HCT116 (cell line): ENCODE measurements around the gene CCDC24. TPM values are rescaled to one million over a fixed set of nuclear protein-coding genes. Genes with fewer than 3 reads are reported as not detected.

Experiments
- ATAC-seq: fragments of 200-7000 bp; cut with Tn5 transposase; 2 replicates; pipeline ENCODE4 v1.9.1; 2020; ENCODE audit warnings: mild to moderate bottlenecking, moderate library complexity
- BruUV-seq: library from RNA; stranded (reverse); fragments of 400-500 nt; replicated peaks from 2 replicates; lab custom pipeline; 2021; lab: Mats Ljungman, UMichigan
- CTCF ChIA-PET: fragments of 300-600 bp; sonication (Branson Sonifier 250); formaldehyde crosslinking; loops from one replicate; lab custom pipeline; 2021; ENCODE audit warnings: antibody characterized with exemption; lab: Charles Lee
- POLR2A ChIA-PET: fragments of 300-600, 350-600 bp; sonication (Branson Sonifier 250); formaldehyde crosslinking; loops from one replicate; lab custom pipeline; 2021; ENCODE audit warnings: antibody characterized with exemption; lab: Charles Lee
- RAD21 ChIA-PET, 2 experiments: fragments of 300-600 bp; sonication (Branson Sonifier 250); formaldehyde crosslinking; loops; one replicate each; lab custom pipeline; 2023; ENCODE audit warnings: low total read pairs in 2 of 2; ENCODE audit not compliant: uncharacterized antibody in 2 of 2, unreplicated experiment in 2 of 2, low non-redundant PET in 1 of 2; lab: Charles Lee
- DNase-seq: peaks from one replicate; pipeline ENCODE4 v3.0.0-alpha.2; 2010; ENCODE audit warnings: low read depth, low spot score
- H2AFZ ChIP-seq: fragments of 200-600 bp; shearing (Covaris generic), sonication (generic); 2 replicates; pipeline ENCODE4 v1.6.1; 2017; ENCODE audit warnings: low read depth, mixed run types, mixed read lengths, antibody characterized with exemption, low read length; ENCODE audit not compliant: poor library complexity, severe bottlenecking
- H3K27ac ChIP-seq: 2 replicates; pipeline ENCODE4 v1.5.1; 2012; ENCODE audit warnings: low read depth, low read length
- H3K27me3 ChIP-seq: fragments of 200-600 bp; sonication (generic); 2 replicates; pipeline ENCODE4 v1.6.1; 2016; ENCODE audit warnings: mixed run types, low read length, mixed read lengths; ENCODE audit not compliant: insufficient read depth
- H3K36me3 ChIP-seq, 2 experiments: fragments of 200-500 bp in 1 of 2; fragments of 200-600 bp in 1 of 2; sonication (Bioruptor generic) in 1 of 2; sonication (generic) in 1 of 2; 2 replicates each; pipeline versions ENCODE4 v1.5.1 to v1.6.1; 2014 to 2016; ENCODE audit warnings: low read length in 2 of 2, inconsistent platforms in 1 of 2, mixed read lengths in 1 of 2, mixed run types in 1 of 2; ENCODE audit not compliant: insufficient read depth in 2 of 2, control insufficient read depth in 1 of 2
- H3K4me1 ChIP-seq, 2 experiments: fragments of 200-600 bp in 1 of 2; sonication (generic) in 1 of 2; 2 replicates each; pipeline versions ENCODE4 v1.5.1 to v1.6.1; 2012 to 2017; ENCODE audit warnings: low read length in 2 of 2, inconsistent platforms in 1 of 2, mild to moderate bottlenecking in 1 of 2, mixed read lengths in 1 of 2, mixed run types in 1 of 2, moderate library complexity in 1 of 2; ENCODE audit not compliant: insufficient read depth in 2 of 2, control insufficient read depth in 1 of 2
- H3K4me2 ChIP-seq: fragments of 200-600 bp; sonication (generic); 2 replicates; pipeline ENCODE4 v1.6.1; 2017; ENCODE audit warnings: mixed run types, low read length, mixed read lengths
- H3K4me3 ChIP-seq, 2 experiments: fragments of 200-600 bp in 1 of 2; sonication (generic) in 1 of 2; replicated peaks in 1 of 2; 2 replicates each; pipeline ENCODE4 v1.5.1; 2011 to 2016; ENCODE audit warnings: low read length in 2 of 2, control low read depth in 1 of 2, low read depth in 1 of 2, mild to moderate bottlenecking in 1 of 2, mixed read lengths in 1 of 2, mixed run types in 1 of 2
- H3K79me2 ChIP-seq: fragments of 200-600 bp; sonication (generic); 2 replicates; pipeline ENCODE4 v1.6.1; 2017; ENCODE audit warnings: mild to moderate bottlenecking, mixed run types, low read length, moderate library complexity, mixed read lengths; ENCODE audit not compliant: insufficient read depth
- H3K9ac ChIP-seq: fragments of 200-600 bp; sonication (generic); 2 replicates; pipeline ENCODE4 v1.6.1; 2016; ENCODE audit warnings: low read length, mixed read lengths
- H3K9me2 ChIP-seq: fragments of 200-600 bp; sonication (generic), shearing (Covaris generic); 2 replicates; pipeline ENCODE4 v1.6.1; 2017; ENCODE audit warnings: mixed run types, mild to moderate bottlenecking, moderate library complexity; ENCODE audit not compliant: insufficient read depth
- H3K9me3 ChIP-seq, 2 experiments: fragments of 200-500 bp in 1 of 2; fragments of 200-600 bp in 1 of 2; sonication (Bioruptor generic) in 1 of 2; sonication (generic) in 1 of 2; 2 replicates each; pipeline ENCODE4 v1.6.1; 2014 to 2017; ENCODE audit warnings: low read length in 2 of 2, mixed read lengths in 2 of 2, inconsistent platforms in 1 of 2, low read depth in 1 of 2, mild to moderate bottlenecking in 1 of 2, mixed run types in 1 of 2, moderate library complexity in 1 of 2; ENCODE audit not compliant: control insufficient read depth in 1 of 2, insufficient read depth in 1 of 2
- H4K20me1 ChIP-seq: fragments of 200-600 bp; sonication (generic), shearing (Covaris generic); 2 replicates; pipeline ENCODE4 v1.6.1; 2017; ENCODE audit warnings: mixed run types, mild to moderate bottlenecking, moderate library complexity; ENCODE audit not compliant: insufficient read depth
- ATF3 ChIP-seq: IDR thresholded peaks from 2 replicates; pipeline ENCODE4 v1.6.1; 2012
- CBX3 ChIP-seq: IDR thresholded peaks from 2 replicates; pipeline ENCODE4 v1.6.1; 2012; ENCODE audit warnings: low read depth
- CEBPB ChIP-seq: IDR thresholded peaks from 2 replicates; pipeline ENCODE4 v1.6.1; 2012; ENCODE audit warnings: low read depth
- EGR1 ChIP-seq: IDR thresholded peaks from 2 replicates; pipeline ENCODE4 v1.6.1; 2012; ENCODE audit warnings: low read depth
- EZH2phosphoT487 ChIP-seq: fragments of 200-600 bp; IDR thresholded peaks from 2 replicates; pipeline ENCODE4 v1.6.1; 2018; ENCODE audit warnings: antibody characterized with exemption, borderline replicate concordance
- FOSL1 ChIP-seq: IDR thresholded peaks from 2 replicates; pipeline ENCODE4 v1.6.1; 2012; ENCODE audit warnings: low read depth
- MAX ChIP-seq: IDR thresholded peaks from 2 replicates; pipeline ENCODE4 v1.6.1; 2012
- POLR2A ChIP-seq: IDR thresholded peaks from 2 replicates; pipeline ENCODE4 v1.7.0; 2011; ENCODE audit warnings: borderline replicate concordance; ENCODE audit not compliant: insufficient read depth, insufficient read length; ENCODE audit errors: extremely low read depth
- YY1 ChIP-seq: IDR thresholded peaks from 2 replicates; pipeline ENCODE4 v1.6.1; 2011; ENCODE audit warnings: low read length, low read depth, moderate library complexity, mild to moderate bottlenecking; ENCODE audit not compliant: insufficient replicate concordance; ENCODE audit errors: extremely low read depth
- ZFX ChIP-seq: fragments of 450-650 bp; IDR thresholded peaks from 2 replicates; pipeline ENCODE4 v1.6.1; 2017
- intact Hi-C: fragments of 100-400 bp; cut with micrococcal nuclease; formaldehyde crosslinking; loops from 2 replicates; pipeline ENCODE4 v1.10.0; 2022
- total RNA-seq: library from RNA; stranded (reverse); gene quantifications from one replicate; pipeline ENCODE4 v1.2.1, GENCODE V29; 2021; ENCODE audit not compliant: unreplicated experiment
- TF ChIP-seq, protein P1 (sequence below): IDR thresholded peaks from 2 replicates; pipeline ENCODE4 v1.6.1; 2012; ENCODE audit warnings: low read depth
- TF ChIP-seq, protein P2 (sequence below): IDR thresholded peaks from 2 replicates; pipeline ENCODE4 v1.6.1; 2011; ENCODE audit warnings: mild to moderate bottlenecking, low read length, moderate library complexity; ENCODE audit not compliant: insufficient replicate concordance; ENCODE audit errors: extremely low read depth

Gene CCDC24
- total RNA-seq, 1 experiment from 2014 or later, result 23.3 TPM

- no peak for TF ChIP-seq ZFX
- TF ChIP-seq EGR1, result no peak
- no peak for TF ChIP-seq ATF3
- TF ChIP-seq FOSL1, result no peak
- TF ChIP-seq, all 23 proteins: peak for 0
Observed at GRCh38 chr1:44016890-44017400, 25.5 kb downstream of the CCDC24 start (continued).

DNA sequence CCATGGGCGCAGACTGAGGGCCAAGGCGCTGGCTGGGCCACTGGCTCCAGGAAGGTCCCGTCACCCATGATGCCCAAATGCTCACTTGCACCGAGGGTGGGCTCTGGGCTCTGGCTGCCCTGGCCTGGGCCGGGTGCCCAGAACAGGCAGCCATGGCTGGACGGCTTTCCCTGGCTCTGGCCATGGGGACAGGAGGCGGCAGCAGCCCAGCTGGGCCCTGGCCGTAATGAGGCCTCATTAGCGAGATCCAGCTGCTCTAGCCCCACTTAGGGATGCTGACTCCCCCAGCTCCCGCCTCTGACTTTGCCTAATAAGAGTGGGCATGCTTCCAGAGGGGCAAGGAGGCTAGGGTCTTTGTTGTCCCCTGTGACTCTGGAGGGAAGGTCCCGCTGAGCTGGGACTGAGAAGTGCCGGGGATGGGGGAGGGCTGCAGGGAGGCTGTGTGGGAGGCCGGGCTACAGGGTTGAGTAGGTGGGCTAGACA is 28.1 kb downstream of the CCDC24 start:
- CTCF ChIA-PET, result no interaction called here
- BruUV-seq, result no TSS peak
- H2AFZ ChIP-seq, result no peak overlapping the region
- DNase-seq (no peak), ATAC-seq (no peak)
- RAD21 ChIA-PET, result no interaction called here
- intact Hi-C loops, result no loop called here
- no peaks in the 10 kb centered on the region for H3K27me3 ChIP-seq
- H4K20me1 ChIP-seq, result no peaks in the 10 kb centered on the region
- H3K4me1 ChIP-seq, result no peaks in the 10 kb centered on the region
- no peak for TF ChIP-seq POLR2A
- no peak for TF ChIP-seq ATF3
- TF ChIP-seq MAX, result no peak
- no peak for TF ChIP-seq EZH2phosphoT487
- TF ChIP-seq CEBPB, result no peak
- H3K9me2 ChIP-seq, result no peaks in the 10 kb centered on the region
- no peak overlapping the region for H3K9ac ChIP-seq
- H3K36me3 ChIP-seq, result no peaks in the 10 kb centered on the region
- POLR2A ChIA-PET, result no interaction called here
- no peak overlapping the region for H3K27ac ChIP-seq
- no peaks in the 10 kb centered on the region for H3K79me2 ChIP-seq
- no peak overlapping the region for H3K4me3 ChIP-seq
- H3K4me2 ChIP-seq, result no peak overlapping the region
- H3K9me3 ChIP-seq, result no peaks in the 10 kb centered on the region

GRCh38 chr1:44020464-44020863 is 29.1 kb downstream of the CCDC24 start:
- BruUV-seq, result no TSS peak
- H3K79me2 ChIP-seq, result no peaks in the 10 kb centered on the region
- no peak overlapping the region for H3K4me3 ChIP-seq
- ChIA-PET POLR2A (interaction anchor here (1.3 kb wide), 1 partner anchor 11 kb away, joined by 4 read pairs; the partner anchor contains the start of gene SLC6A9), RAD21 (no interaction called here), CTCF (no interaction called here)
- H3K4me1 ChIP-seq, result no peaks in the 10 kb centered on the region
- DNase-seq (no peak), ATAC-seq (no peak)
- H4K20me1 ChIP-seq, result no peaks in the 10 kb centered on the region
- H3K9me2 ChIP-seq, result no peaks in the 10 kb centered on the region
- H2AFZ ChIP-seq, result no peak overlapping the region
- no peak overlapping the region for H3K9ac ChIP-seq
- H3K36me3 ChIP-seq, result no peaks in the 10 kb centered on the region
- intact Hi-C loops, result no loop called here
- H3K27me3 ChIP-seq, result no peaks in the 10 kb centered on the region
- no peak overlapping the region for H3K4me2 ChIP-seq
- H3K27ac ChIP-seq, result no peak overlapping the region
- H3K9me3 ChIP-seq, result no peaks in the 10 kb centered on the region
- TF ChIP-seq YY1, result no peak
- TF ChIP-seq POLR2A, result no peak
- no peak for TF ChIP-seq EZH2phosphoT487
- no peak for TF ChIP-seq CBX3
- TF ChIP-seq, protein P1, sequence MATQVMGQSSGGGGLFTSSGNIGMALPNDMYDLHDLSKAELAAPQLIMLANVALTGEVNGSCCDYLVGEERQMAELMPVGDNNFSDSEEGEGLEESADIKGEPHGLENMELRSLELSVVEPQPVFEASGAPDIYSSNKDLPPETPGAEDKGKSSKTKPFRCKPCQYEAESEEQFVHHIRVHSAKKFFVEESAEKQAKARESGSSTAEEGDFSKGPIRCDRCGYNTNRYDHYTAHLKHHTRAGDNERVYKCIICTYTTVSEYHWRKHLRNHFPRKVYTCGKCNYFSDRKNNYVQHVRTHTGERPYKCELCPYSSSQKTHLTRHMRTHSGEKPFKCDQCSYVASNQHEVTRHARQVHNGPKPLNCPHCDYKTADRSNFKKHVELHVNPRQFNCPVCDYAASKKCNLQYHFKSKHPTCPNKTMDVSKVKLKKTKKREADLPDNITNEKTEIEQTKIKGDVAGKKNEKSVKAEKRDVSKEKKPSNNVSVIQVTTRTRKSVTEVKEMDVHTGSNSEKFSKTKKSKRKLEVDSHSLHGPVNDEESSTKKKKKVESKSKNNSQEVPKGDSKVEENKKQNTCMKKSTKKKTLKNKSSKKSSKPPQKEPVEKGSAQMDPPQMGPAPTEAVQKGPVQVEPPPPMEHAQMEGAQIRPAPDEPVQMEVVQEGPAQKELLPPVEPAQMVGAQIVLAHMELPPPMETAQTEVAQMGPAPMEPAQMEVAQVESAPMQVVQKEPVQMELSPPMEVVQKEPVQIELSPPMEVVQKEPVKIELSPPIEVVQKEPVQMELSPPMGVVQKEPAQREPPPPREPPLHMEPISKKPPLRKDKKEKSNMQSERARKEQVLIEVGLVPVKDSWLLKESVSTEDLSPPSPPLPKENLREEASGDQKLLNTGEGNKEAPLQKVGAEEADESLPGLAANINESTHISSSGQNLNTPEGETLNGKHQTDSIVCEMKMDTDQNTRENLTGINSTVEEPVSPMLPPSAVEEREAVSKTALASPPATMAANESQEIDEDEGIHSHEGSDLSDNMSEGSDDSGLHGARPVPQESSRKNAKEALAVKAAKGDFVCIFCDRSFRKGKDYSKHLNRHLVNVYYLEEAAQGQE, result no peak
- TF ChIP-seq, protein P2, sequence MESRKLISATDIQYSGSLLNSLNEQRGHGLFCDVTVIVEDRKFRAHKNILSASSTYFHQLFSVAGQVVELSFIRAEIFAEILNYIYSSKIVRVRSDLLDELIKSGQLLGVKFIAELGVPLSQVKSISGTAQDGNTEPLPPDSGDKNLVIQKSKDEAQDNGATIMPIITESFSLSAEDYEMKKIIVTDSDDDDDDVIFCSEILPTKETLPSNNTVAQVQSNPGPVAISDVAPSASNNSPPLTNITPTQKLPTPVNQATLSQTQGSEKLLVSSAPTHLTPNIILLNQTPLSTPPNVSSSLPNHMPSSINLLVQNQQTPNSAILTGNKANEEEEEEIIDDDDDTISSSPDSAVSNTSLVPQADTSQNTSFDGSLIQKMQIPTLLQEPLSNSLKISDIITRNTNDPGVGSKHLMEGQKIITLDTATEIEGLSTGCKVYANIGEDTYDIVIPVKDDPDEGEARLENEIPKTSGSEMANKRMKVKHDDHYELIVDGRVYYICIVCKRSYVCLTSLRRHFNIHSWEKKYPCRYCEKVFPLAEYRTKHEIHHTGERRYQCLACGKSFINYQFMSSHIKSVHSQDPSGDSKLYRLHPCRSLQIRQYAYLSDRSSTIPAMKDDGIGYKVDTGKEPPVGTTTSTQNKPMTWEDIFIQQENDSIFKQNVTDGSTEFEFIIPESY, result no peak
